B cell (primary cell): Measurements from ENCODE around the gene MARS1.

ENCODE experiments used
- CTCF ChIP-seq: fragments of 200-600 bp; IDR thresholded peaks from one replicate; pipeline ENCODE4 v1.8.0; 2022; ENCODE audit warnings: antibody characterized with exemption, mild to moderate bottlenecking
- EZH2 ChIP-seq: IDR thresholded peaks from 2 replicates; pipeline ENCODE4 v1.6.1; 2012; ENCODE audit warnings: borderline replicate concordance, low read depth, mild to moderate bottlenecking, moderate library complexity, low read length; ENCODE audit not compliant: insufficient read depth, poor library complexity, severe bottlenecking

DNA sequence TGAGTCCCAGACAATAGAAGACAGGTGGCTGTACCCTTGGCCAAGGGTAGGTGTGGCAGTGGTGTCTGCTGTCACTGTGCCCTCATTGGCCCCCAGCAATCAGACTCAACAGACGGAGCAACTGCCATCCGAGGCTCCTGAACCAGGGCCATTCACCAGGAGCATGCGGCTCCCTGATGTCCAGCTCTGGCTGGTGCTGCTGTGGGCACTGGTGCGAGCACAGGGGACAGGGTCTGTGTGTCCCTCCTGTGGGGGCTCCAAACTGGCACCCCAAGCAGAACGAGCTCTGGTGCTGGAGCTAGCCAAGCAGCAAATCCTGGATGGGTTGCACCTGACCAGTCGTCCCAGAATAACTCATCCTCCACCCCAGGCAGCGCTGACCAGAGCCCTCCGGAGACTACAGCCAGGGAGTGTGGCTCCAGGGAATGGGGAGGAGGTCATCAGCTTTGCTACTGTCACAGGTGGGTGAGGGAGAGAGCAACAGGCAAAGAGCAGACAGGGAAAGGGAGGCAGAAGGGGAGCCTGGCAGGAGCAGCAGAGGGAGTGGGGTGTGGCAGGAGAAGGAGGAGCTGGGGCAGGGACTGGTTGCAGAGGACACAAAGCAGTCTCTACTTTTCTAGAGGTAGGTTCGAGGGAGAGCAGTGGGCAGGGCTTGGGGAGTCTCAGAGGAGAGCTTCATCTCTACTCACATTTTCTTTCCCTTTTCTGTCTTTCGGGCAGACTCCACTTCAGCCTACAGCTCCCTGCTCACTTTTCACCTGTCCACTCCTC lies 32.3 kb upstream of the MARS1 start:
- TF ChIP-seq CTCF = no peak
- TF ChIP-seq EZH2 = no peak
